HAP-1 (cell line): ENCODE measurements around the gene ATXN2.
A peak's percentile ranks its signal among the peaks of the same experiment; 100 is the strongest.
"Not testable (repeated sequence)": the region's sequence is repeated elsewhere in the genome, so short reads cannot be mapped to it uniquely, and the experiment has no call there.

Experiments
- DNase-seq, 2 experiments: peaks; one replicate each; pipeline ENCODE4 v3.0.0-alpha.2; 2016 to 2020; ENCODE audit warnings: low spot score in 2 of 2
- H3K27me3 ChIP-seq: fragments of 250-450 bp; sonication (Bioruptor Pico); 2 replicates; pipeline ENCODE4 v1.5.1; 2020; ENCODE audit warnings: low read depth, mild to moderate bottlenecking, moderate library complexity
- H3K36me3 ChIP-seq: fragments of 250-450 bp; sonication (Bioruptor Pico); replicated peaks from 2 replicates; pipeline ENCODE4 v1.5.1; 2020; ENCODE audit warnings: mild to moderate bottlenecking
- H3K4me1 ChIP-seq: fragments of 250-450 bp; sonication (Bioruptor Pico); 2 replicates; pipeline ENCODE4 v1.5.1; 2020; ENCODE audit warnings: mild to moderate bottlenecking
- H3K4me3 ChIP-seq: fragments of 250-450 bp; sonication (Bioruptor Pico); 2 replicates; pipeline ENCODE4 v1.5.1; 2020; ENCODE audit warnings: mild to moderate bottlenecking, moderate library complexity
- H3K9me3 ChIP-seq: fragments of 250-450 bp; sonication (Bioruptor Pico); 2 replicates; pipeline ENCODE4 v1.5.1; 2020; ENCODE audit warnings: mild to moderate bottlenecking, moderate library complexity
- in situ Hi-C: fragments of 300-500 bp; cut with MboI; formaldehyde crosslinking; loops from 3 replicates; pipeline ENCODE4 v1.14.3; 2020; ENCODE audit warnings: low sequenced_read_pairs, inconsistent platforms, mixed read lengths

ATXN2 gene

GRCh38 chr12:111529424-111530368, 69.4 kb downstream of the ATXN2 start:
- H3K27me3 ChIP-seq: no peaks in the 10 kb centered on the region
- DNase-seq: peak; percentile 64 to 70
- no peaks in the 10 kb centered on the region for H3K4me1 ChIP-seq
- H3K9me3 ChIP-seq: no peaks in the 10 kb centered on the region
- peaks cover 32% of the 10 kb centered on the region for H3K36me3 ChIP-seq
- no peak overlapping the region for H3K4me3 ChIP-seq
- in situ Hi-C loops: no loop called here

- DNase-seq: no peak
- Histone ChIP-seq H3K4me1 (no peaks in the 10 kb centered on the region), H3K36me3 (peaks cover 59% of the 10 kb centered on the region), H3K27me3 (no peaks in the 10 kb centered on the region), H3K4me3 (no peak overlapping the region), H3K9me3 (no peaks in the 10 kb centered on the region)
- in situ Hi-C loops: no loop called here
Measured at GRCh38 chr12:111523587-111524167, 75.4 kb downstream of the ATXN2 start.

GRCh38 chr12:111521801-111522200, 77.3 kb downstream of the ATXN2 start:
- Histone ChIP-seq H3K27me3 (no peaks in the 10 kb centered on the region), H3K4me3 (no peak overlapping the region), H3K4me1 (no peaks in the 10 kb centered on the region), H3K9me3 (no peaks in the 10 kb centered on the region), H3K36me3 (peaks cover 64% of the 10 kb centered on the region)
- no peak for DNase-seq
- in situ Hi-C loops: no loop called here

- no peak overlapping the region for H3K4me3 ChIP-seq
- DNase-seq: no peak
- H3K9me3 ChIP-seq: no peaks in the 10 kb centered on the region
- H3K27me3 ChIP-seq: no peaks in the 10 kb centered on the region
- H3K4me1 ChIP-seq: no peaks in the 10 kb centered on the region
- peaks cover 55% of the 10 kb centered on the region for H3K36me3 ChIP-seq
- in situ Hi-C loops: no loop called here
Measured at GRCh38 chr12:111519937-111520336, 79.2 kb downstream of the ATXN2 start.

GRCh38 chr12:111519083-111519482, 80.0 kb downstream of the ATXN2 start:
- Histone ChIP-seq H3K36me3 (peaks cover 50% of the 10 kb centered on the region), H3K4me3 (no peak overlapping the region), H3K4me1 (no peaks in the 10 kb centered on the region), H3K27me3 (no peaks in the 10 kb centered on the region), H3K9me3 (no peaks in the 10 kb centered on the region)
- in situ Hi-C loops: no loop called here
- no peak for DNase-seq

- H3K4me3 ChIP-seq, in situ Hi-C loops, H3K27me3 ChIP-seq, DNase-seq, H3K9me3 ChIP-seq, H3K4me1 ChIP-seq: not testable (repeated sequence)
- peaks cover 50% of the 10 kb centered on the region for H3K36me3 ChIP-seq
Measured at GRCh38 chr12:111507719-111508118, 91.4 kb downstream of the ATXN2 start.

- not testable (repeated sequence) for H3K27me3 ChIP-seq
Measured at GRCh38 chr12:111507258-111507657, 91.9 kb downstream of the ATXN2 start.

GRCh38 chr12:111506260-111506659, 92.9 kb downstream of the ATXN2 start:
- no peaks in the 10 kb centered on the region for H3K9me3 ChIP-seq
- in situ Hi-C loops: no loop called here
- no peaks in the 10 kb centered on the region for H3K27me3 ChIP-seq
- DNase-seq: no peak
- peaks cover 44% of the 10 kb centered on the region for H3K36me3 ChIP-seq
- no peak overlapping the region for H3K4me3 ChIP-seq
- no peaks in the 10 kb centered on the region for H3K4me1 ChIP-seq

More at GRCh38 chr12:111507258-111507657, 91.9 kb downstream of the ATXN2 start:
- H3K4me1 ChIP-seq, in situ Hi-C loops, H3K4me3 ChIP-seq, DNase-seq, H3K9me3 ChIP-seq: not testable (repeated sequence)
- peaks cover 51% of the 10 kb centered on the region for H3K36me3 ChIP-seq

GRCh38 chr12:111505601-111506036, 93.5 kb downstream of the ATXN2 start:
- Histone ChIP-seq H3K27me3 (no peaks in the 10 kb centered on the region), H3K4me1 (no peaks in the 10 kb centered on the region), H3K36me3 (peaks cover 49% of the 10 kb centered on the region), H3K4me3 (no peak overlapping the region), H3K9me3 (no peaks in the 10 kb centered on the region)
- no peak for DNase-seq
- in situ Hi-C loops: no loop called here

- H3K9me3 ChIP-seq: no peaks in the 10 kb centered on the region
- peaks cover 36% of the 10 kb centered on the region for H3K36me3 ChIP-seq
- H3K4me3 ChIP-seq: no peak overlapping the region
- in situ Hi-C loops: no loop called here
- H3K27me3 ChIP-seq: no peaks in the 10 kb centered on the region
- DNase-seq: no peak
- H3K4me1 ChIP-seq: no peaks in the 10 kb centered on the region
Measured at GRCh38 chr12:111503116-111503515, 96.0 kb downstream of the ATXN2 start.

GRCh38 chr12:111494676-111495075, 104.4 kb downstream of the ATXN2 start:
- Histone ChIP-seq H3K9me3 (no peaks in the 10 kb centered on the region), H3K4me3 (no peak overlapping the region), H3K27me3 (no peaks in the 10 kb centered on the region), H3K4me1 (no peaks in the 10 kb centered on the region), H3K36me3 (peaks cover 32% of the 10 kb centered on the region)
- no peak for DNase-seq
- in situ Hi-C loops: no loop called here

GRCh38 chr12:111492979-111493378, 106.1 kb downstream of the ATXN2 start:
- H3K36me3 ChIP-seq: peaks cover 41% of the 10 kb centered on the region
- H3K27me3 ChIP-seq, DNase-seq, H3K9me3 ChIP-seq, H3K4me3 ChIP-seq, H3K4me1 ChIP-seq, in situ Hi-C loops: not testable (repeated sequence)

- Histone ChIP-seq H3K9me3 (no peaks in the 10 kb centered on the region), H3K4me1 (no peaks in the 10 kb centered on the region), H3K4me3 (no peak overlapping the region), H3K36me3 (peaks cover 63% of the 10 kb centered on the region), H3K27me3 (no peaks in the 10 kb centered on the region)
- in situ Hi-C loops: no loop called here
- no peak for DNase-seq
Measured at GRCh38 chr12:111488798-111489197, 110.3 kb downstream of the ATXN2 start.

- no peak overlapping the region for H3K4me3 ChIP-seq
- H3K9me3 ChIP-seq: no peaks in the 10 kb centered on the region
- in situ Hi-C loops: no loop called here
- peaks cover 66% of the 10 kb centered on the region for H3K36me3 ChIP-seq
- H3K27me3 ChIP-seq: no peaks in the 10 kb centered on the region
- H3K4me1 ChIP-seq: no peaks in the 10 kb centered on the region
- DNase-seq: no peak
Measured at GRCh38 chr12:111488271-111488670, 110.8 kb downstream of the ATXN2 start.
